Measurements from ENCODE around the gene KIF11.

KIF11 gene

GRCh38 chr10:92688573-92688926, 95.6 kb downstream of the KIF11 start:
- no peak for DNase-seq

- DNase-seq, result peak; percentile 10
Observed at GRCh38 chr10:92688927-92689662, 96.2 kb downstream of the KIF11 start.

- peak; percentile 48 for DNase-seq
Observed at GRCh38 chr10:92689663-92690210, 96.8 kb downstream of the KIF11 start, which contains the start of gene HHEX. Gene HHEX, plus strand, starts transcription at chr10:92689955. Its CDS starts 32 bp downstream, at chr10:92689987.

- DNase-seq, result peak; percentile 60
Observed at GRCh38 chr10:92690211-92690914, 97.4 kb downstream of the KIF11 start.

- DNase-seq, result no peak
Observed at GRCh38 chr10:92690915-92691590, 98.1 kb downstream of the KIF11 start.

- no peak for DNase-seq
Observed at GRCh38 chr10:92691591-92692079, 98.7 kb downstream of the KIF11 start.

- no peak for DNase-seq
Observed at GRCh38 chr10:92692080-92692671, 99.2 kb downstream of the KIF11 start.

GRCh38 chr10:92692697-92693533, 100.0 kb downstream of the KIF11 start:
- no peak for DNase-seq

- DNase-seq, result no peak
Observed at GRCh38 chr10:92693534-92693893, 100.6 kb downstream of the KIF11 start.

GRCh38 chr10:92695679-92696605, 103.0 kb downstream of the KIF11 start:
- no peak for DNase-seq

GRCh38 chr10:92696606-92697383, 103.9 kb downstream of the KIF11 start:
- no peak for DNase-seq

GRCh38 chr10:92697663-92698511, 105.0 kb downstream of the KIF11 start:
- no peak for DNase-seq

- DNase-seq, result no peak
Observed at GRCh38 chr10:92699193-92699517, 106.2 kb downstream of the KIF11 start.

- DNase-seq, result peak; percentile 39
Observed at GRCh38 chr10:92699518-92700381, 106.8 kb downstream of the KIF11 start.

- DNase-seq, result no peak
Observed at GRCh38 chr10:92702301-92702916, 109.5 kb downstream of the KIF11 start.

Measured in CD4-positive, alpha-beta T cell treated with Interleukin-17A for 4 hours (primary cell).